ENCODE data around the gene PLA2G12B. TPM values are rescaled to one million over a fixed set of nuclear protein-coding genes. Genes with fewer than 3 reads are reported as not detected.
"Not testable (repeated sequence)": the region's sequence is repeated elsewhere in the genome, so short reads cannot be mapped to it uniquely, and the experiment has no call there.

Gene PLA2G12B
- total RNA-seq, 2 experiments from 2014 or later: not detected

DNA sequence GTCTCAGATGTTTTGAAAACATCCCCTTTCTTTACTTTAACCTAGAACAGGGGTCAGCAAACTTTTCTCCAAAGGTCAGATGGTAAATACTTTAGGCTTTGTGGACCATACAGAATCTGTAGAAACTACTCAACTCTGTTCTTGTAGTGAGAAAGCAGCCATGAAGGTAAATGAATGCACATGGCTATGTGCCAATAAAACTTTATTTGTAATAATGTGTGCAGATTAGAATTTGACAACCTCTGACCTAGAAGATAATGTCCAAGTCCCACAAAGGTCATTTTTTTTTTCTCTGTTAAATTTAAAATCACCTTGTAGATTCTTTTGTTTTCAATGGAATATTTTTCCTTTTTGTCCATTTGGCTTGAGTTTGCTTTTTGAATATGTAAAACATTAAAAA is 43.9 kb downstream of the PLA2G12B start:
- CTCF ChIA-PET (ENCODE audit: unreplicated experiment): no interaction called here
- intact Hi-C loops (cut with micrococcal nuclease; ENCODE audit: unreplicated experiment): no loop called here
- no peak overlapping the region for H2AFZ ChIP-seq (ENCODE audit: low read length)
- H3K4me2 ChIP-seq (ENCODE audit: low read length): no peak overlapping the region
- no TSS peak for BruUV-seq (replicated peaks)
- H3K36me3 ChIP-seq (ENCODE audit: insufficient read depth, low read length): no peaks in the 10 kb centered on the region
- no peaks in the 10 kb centered on the region for H3K4me1 ChIP-seq (ENCODE audit: insufficient read depth, low read length, poor library complexity, severe bottlenecking)
- H3K9me3 ChIP-seq (ENCODE audit: low read length): no peaks in the 10 kb centered on the region
- H3K9me2 ChIP-seq (ENCODE audit: insufficient read depth, low read length): no peaks in the 10 kb centered on the region
- H3K4me3 ChIP-seq (ENCODE audit: low read depth, low read length, poor library complexity, severe bottlenecking): no peak overlapping the region
- H3K27ac ChIP-seq (ENCODE audit: low read depth, low read length, poor library complexity, severe bottlenecking): no peak overlapping the region
- H3K79me2 ChIP-seq (ENCODE audit: insufficient read depth, low read depth, low read length): no peaks in the 10 kb centered on the region
- H4K20me1 ChIP-seq (ENCODE audit: insufficient read depth, low read length): no peaks in the 10 kb centered on the region
- TF ChIP-seq EZH2phosphoT487 (IDR thresholded peaks at IDR 0.05; ENCODE audit: borderline replicate concordance, low read depth, low read length): no peak
- TF ChIP-seq, protein P1, sequence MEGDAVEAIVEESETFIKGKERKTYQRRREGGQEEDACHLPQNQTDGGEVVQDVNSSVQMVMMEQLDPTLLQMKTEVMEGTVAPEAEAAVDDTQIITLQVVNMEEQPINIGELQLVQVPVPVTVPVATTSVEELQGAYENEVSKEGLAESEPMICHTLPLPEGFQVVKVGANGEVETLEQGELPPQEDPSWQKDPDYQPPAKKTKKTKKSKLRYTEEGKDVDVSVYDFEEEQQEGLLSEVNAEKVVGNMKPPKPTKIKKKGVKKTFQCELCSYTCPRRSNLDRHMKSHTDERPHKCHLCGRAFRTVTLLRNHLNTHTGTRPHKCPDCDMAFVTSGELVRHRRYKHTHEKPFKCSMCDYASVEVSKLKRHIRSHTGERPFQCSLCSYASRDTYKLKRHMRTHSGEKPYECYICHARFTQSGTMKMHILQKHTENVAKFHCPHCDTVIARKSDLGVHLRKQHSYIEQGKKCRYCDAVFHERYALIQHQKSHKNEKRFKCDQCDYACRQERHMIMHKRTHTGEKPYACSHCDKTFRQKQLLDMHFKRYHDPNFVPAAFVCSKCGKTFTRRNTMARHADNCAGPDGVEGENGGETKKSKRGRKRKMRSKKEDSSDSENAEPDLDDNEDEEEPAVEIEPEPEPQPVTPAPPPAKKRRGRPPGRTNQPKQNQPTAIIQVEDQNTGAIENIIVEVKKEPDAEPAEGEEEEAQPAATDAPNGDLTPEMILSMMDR (conservative IDR thresholded peaks at IDR 0.05; ENCODE audit: low read length): no peak
- POLR2A ChIA-PET: no interaction called here
- no peak for DNase-seq (ENCODE audit: low spot score)

DNA sequence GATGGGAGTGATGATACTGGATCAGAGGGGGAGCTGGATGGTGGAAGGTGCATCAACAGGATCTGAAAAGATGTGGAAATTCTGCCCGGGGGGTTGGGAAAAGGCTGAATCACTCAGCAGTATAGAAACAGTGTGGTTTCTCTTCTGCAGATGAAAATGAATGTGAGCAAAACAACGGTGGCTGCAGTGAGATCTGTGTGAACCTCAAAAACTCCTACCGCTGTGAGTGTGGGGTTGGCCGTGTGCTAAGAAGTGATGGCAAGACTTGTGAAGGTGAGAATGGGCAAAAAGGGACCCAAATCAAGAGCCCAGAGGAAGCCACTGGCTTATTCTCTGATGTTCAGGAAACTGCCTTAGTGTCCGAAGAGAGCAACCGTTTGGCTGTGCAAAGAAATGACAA is 48.2 kb downstream of the PLA2G12B start:
- Histone ChIP-seq H3K27ac (ENCODE audit: low read depth, low read length, poor library complexity, severe bottlenecking) (no peak overlapping the region), H4K20me1 (ENCODE audit: insufficient read depth, low read length) (no peaks in the 10 kb centered on the region), H3K9me2 (ENCODE audit: insufficient read depth, low read length) (no peaks in the 10 kb centered on the region), H3K9me3 (ENCODE audit: low read length) (no peaks in the 10 kb centered on the region), H3K4me1 (ENCODE audit: insufficient read depth, low read length, poor library complexity, severe bottlenecking) (no peaks in the 10 kb centered on the region), H3K4me3 (ENCODE audit: low read depth, low read length, poor library complexity, severe bottlenecking) (no peak overlapping the region), H3K79me2 (ENCODE audit: insufficient read depth, low read depth, low read length) (no peaks in the 10 kb centered on the region), H3K4me2 (ENCODE audit: low read length) (no peak overlapping the region), H3K36me3 (ENCODE audit: insufficient read depth, low read length) (no peaks in the 10 kb centered on the region), H2AFZ (ENCODE audit: low read length) (no peak overlapping the region)
- ChIA-PET CTCF (ENCODE audit: unreplicated experiment) (no interaction called here), POLR2A (no interaction called here)
- no peak for TF ChIP-seq EZH2phosphoT487 (IDR thresholded peaks at IDR 0.05; ENCODE audit: borderline replicate concordance, low read depth, low read length)
- TF ChIP-seq, protein P1 (conservative IDR thresholded peaks at IDR 0.05; ENCODE audit: low read length): no peak
- BruUV-seq (replicated peaks): no TSS peak
- intact Hi-C loops (cut with micrococcal nuclease; ENCODE audit: unreplicated experiment): no loop called here
- no peak for DNase-seq (ENCODE audit: low spot score)

DNA sequence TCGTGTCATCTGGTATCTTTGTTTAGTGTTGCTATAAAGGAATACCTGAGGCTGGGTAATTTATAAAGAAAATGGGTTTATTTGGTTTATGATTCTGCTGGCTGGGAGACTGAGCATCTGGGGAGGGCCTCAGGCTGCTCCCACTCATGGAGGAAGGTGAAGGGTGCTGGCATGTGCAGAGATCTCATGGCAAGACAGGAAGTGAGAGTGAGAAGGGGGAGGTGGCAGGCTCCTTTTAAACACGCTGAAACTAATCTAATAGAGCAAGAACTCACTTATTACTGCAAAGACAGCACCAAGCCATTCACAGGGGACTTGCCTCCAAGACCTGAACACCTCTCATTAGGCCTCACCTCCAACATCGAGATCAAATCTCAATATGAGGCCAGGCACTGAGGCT is 49.8 kb downstream of the PLA2G12B start:
- peak; percentile 7 for DNase-seq (ENCODE audit: low spot score)
- ChIA-PET POLR2A (no interaction called here), CTCF (ENCODE audit: unreplicated experiment) (no interaction called here)

DNA sequence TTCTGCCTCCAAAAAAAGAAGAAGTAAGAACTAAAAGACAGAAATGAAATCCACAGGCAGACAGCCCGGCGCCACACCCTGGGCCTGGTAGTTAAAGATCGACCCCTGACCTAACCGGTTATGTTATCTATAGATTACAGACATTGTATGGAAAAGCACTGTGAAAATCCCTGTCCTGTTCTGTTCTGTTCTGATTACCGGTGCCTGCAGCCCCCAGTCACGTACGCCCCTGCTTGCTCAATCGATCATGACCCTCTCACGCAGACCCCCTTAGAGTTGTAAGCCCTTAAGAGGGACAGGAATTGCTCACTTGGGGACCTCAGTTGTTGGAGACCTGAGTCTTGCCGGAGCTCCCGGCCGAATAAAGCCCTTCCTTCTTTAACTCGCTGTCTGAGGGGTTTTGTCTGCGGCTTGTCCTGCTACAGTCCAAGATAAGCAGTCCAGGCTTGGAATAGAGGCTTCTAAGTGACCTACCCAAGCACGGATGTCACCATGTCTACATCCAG is 50.6 kb downstream of the PLA2G12B start:
- H3K36me3 ChIP-seq (ENCODE audit: insufficient read depth, low read length); H4K20me1 ChIP-seq (ENCODE audit: insufficient read depth, low read length); H3K9me2 ChIP-seq (ENCODE audit: insufficient read depth, low read length); H3K4me2 ChIP-seq (ENCODE audit: low read length); H3K4me3 ChIP-seq (ENCODE audit: low read depth, low read length, poor library complexity, severe bottlenecking); BruUV-seq (replicated peaks); H3K4me1 ChIP-seq (ENCODE audit: insufficient read depth, low read length, poor library complexity, severe bottlenecking); POLR2A ChIA-PET; CTCF ChIA-PET (ENCODE audit: unreplicated experiment); intact Hi-C loops (cut with micrococcal nuclease; ENCODE audit: unreplicated experiment); H3K27ac ChIP-seq (ENCODE audit: low read depth, low read length, poor library complexity, severe bottlenecking); H3K79me2 ChIP-seq (ENCODE audit: insufficient read depth, low read depth, low read length); H2AFZ ChIP-seq (ENCODE audit: low read length); DNase-seq (ENCODE audit: low spot score); H3K9me3 ChIP-seq (ENCODE audit: low read length): not testable (repeated sequence)

More for the DNA sequence above, 49.8 kb downstream of the PLA2G12B start:
- Histone ChIP-seq H2AFZ (ENCODE audit: low read length) (0 out of 2 replicates have a peak overlapping the region, but pooled peaks have one; percentile 25), H3K36me3 (ENCODE audit: insufficient read depth, low read length) (no peaks in the 10 kb centered on the region), H3K4me3 (ENCODE audit: low read depth, low read length, poor library complexity, severe bottlenecking) (no peak overlapping the region), H3K27ac (ENCODE audit: low read depth, low read length, poor library complexity, severe bottlenecking) (no peak overlapping the region), H3K9me3 (ENCODE audit: low read length) (no peaks in the 10 kb centered on the region), H3K4me2 (ENCODE audit: low read length) (no peak overlapping the region), H3K4me1 (ENCODE audit: insufficient read depth, low read length, poor library complexity, severe bottlenecking) (no peaks in the 10 kb centered on the region), H3K79me2 (ENCODE audit: insufficient read depth, low read depth, low read length) (no peaks in the 10 kb centered on the region), H3K9me2 (ENCODE audit: insufficient read depth, low read length) (no peaks in the 10 kb centered on the region), H4K20me1 (ENCODE audit: insufficient read depth, low read length) (no peaks in the 10 kb centered on the region)
- BruUV-seq (replicated peaks): no TSS peak
- intact Hi-C loops (cut with micrococcal nuclease; ENCODE audit: unreplicated experiment): no loop called here
- no peak for TF ChIP-seq EZH2phosphoT487 (IDR thresholded peaks at IDR 0.05; ENCODE audit: borderline replicate concordance, low read depth, low read length)
- TF ChIP-seq, protein P1 (conservative IDR thresholded peaks at IDR 0.05; ENCODE audit: low read length): no peak
